Body of pancreas (tissue), 4 donors: ENCODE data around the gene CEP112. TPM values are rescaled to one million over a fixed set of nuclear protein-coding genes. Genes with fewer than 3 reads are reported as not detected.

ENCODE experiments used
- ATAC-seq: fragments of 150-250 bp; one replicate; pipeline ENCODE4 v1.9.1; 2016
- DNase-seq, 4 donors: peaks; one replicate each; pipeline ENCODE4 v3.0.0-alpha.2; 2019
- H3K27ac ChIP-seq, 4 donors: fragments of 200-600 bp; sonication (generic); 1 replicate in 3 of 4; 2 replicates in 1 of 4; pipeline versions ENCODE4 v1.5.1 to v1.6.1; 2016 to 2019; ENCODE audit warnings: mild to moderate bottlenecking in 1 of 4, mixed read lengths in 1 of 4, moderate library complexity in 1 of 4
- H3K27me3 ChIP-seq, 2 donors: fragments of 200-600 bp; sonication (generic); one replicate each; pipeline ENCODE4 v1.6.0; 2016; ENCODE audit warnings: mild to moderate bottlenecking in 1 of 2
- H3K36me3 ChIP-seq, 2 donors: fragments of 200-600 bp; sonication (generic); replicated peaks in 1 of 2; 2 replicates each; pipeline ENCODE4 v1.5.1; 2016; ENCODE audit warnings: low read depth in 2 of 2; ENCODE audit not compliant: insufficient read depth in 1 of 2
- H3K4me1 ChIP-seq: fragments of 200-600 bp; sonication (generic); one replicate; pipeline ENCODE4 v1.6.0; 2016
- H3K4me3 ChIP-seq, 2 donors: fragments of 200-600 bp; sonication (generic); 1 replicate in 1 of 2; 2 replicates in 1 of 2; pipeline ENCODE4 v1.5.1; 2016 to 2019
- H3K9me3 ChIP-seq, 3 donors: fragments of 200-600 bp; sonication (generic); 1 replicate in 2 of 3; 2 replicates in 1 of 3; pipeline ENCODE4 v1.5.1; 2016
- CTCF ChIP-seq, 7 experiments: fragments of 450-650 bp in 4 of 7; fragments of 200-600 bp in 3 of 7; sonication (generic) in 3 of 7; IDR thresholded peaks; one replicate each; pipeline ENCODE4 v1.5.1; 2016 to 2019; ENCODE audit warnings: antibody characterized with exemption in 7 of 7
- POLR2A ChIP-seq, 3 donors: fragments of 450-650 bp; IDR thresholded peaks; one replicate each; pipeline ENCODE4 v1.6.1; 2016; ENCODE audit warnings: antibody characterized with exemption in 3 of 3, mild to moderate bottlenecking in 2 of 3
- WGBS, 2 donors: methylation state at CpG; one replicate each; pipeline ENCODE4 v1.1.5; 2017; 5-methylcytosine and 5-hydroxymethylcytosine counted together
- intact Hi-C: fragments of 100-400 bp; cut with DNase I; formaldehyde crosslinking; loops from one replicate; pipeline ENCODE4 v1.15.1; 2023
- total RNA-seq, 2 donors: library from RNA; depleted of rRNA; stranded (reverse); fragments of >200 nt; gene quantifications; one replicate each; pipeline ENCODE4 v1.1.0, GENCODE V29; 2016

Gene CEP112
- total RNA-seq, 2 donors from 2014 or later: 5.2 to 10.2 TPM

- Histone ChIP-seq H3K36me3 (no peaks in the 10 kb centered on the region), H3K9me3 (no peaks in the 10 kb centered on the region), H3K4me3 (no peak overlapping the region), H3K27me3 (no peaks in the 10 kb centered on the region), H3K27ac (no peak overlapping the region), H3K4me1 (no peaks in the 10 kb centered on the region)
- TF ChIP-seq CTCF (IDR thresholded peaks at IDR 0.05) (no peak), POLR2A (IDR thresholded peaks at IDR 0.05) (no peak)
- WGBS, 2 donors: 86 to 89% methylated on average over 8 of the region's 8 CpGs
- no peak for ATAC-seq
- intact Hi-C loops: no loop called here
- DNase-seq: no peak
Observed at GRCh38 chr17:65667656-65668055, 524.3 kb downstream of the CEP112 start.

DNA sequence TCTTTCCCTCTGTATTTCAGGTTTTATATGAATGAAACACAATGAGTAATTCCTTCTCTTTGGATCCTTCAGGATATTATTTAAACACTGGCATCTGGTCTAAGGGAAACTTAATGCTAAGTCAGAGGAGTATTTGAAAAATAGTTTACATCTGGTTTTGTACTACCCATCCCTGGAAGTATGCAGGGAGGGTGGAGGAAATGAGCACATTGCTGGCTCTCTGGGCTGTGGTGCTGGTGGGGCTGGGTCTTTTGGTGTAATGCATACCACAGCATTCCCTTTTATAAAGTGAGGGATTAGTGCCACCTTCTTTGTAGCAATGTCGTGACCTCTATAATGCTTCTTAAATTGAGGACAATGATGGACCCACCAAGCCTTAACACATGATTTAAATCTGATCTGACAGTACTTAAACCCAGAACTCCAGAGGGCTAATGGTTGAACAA lies 525.0 kb downstream of the CEP112 start:
- no peak for TF ChIP-seq POLR2A (IDR thresholded peaks at IDR 0.05)
- no peak for TF ChIP-seq CTCF (IDR thresholded peaks at IDR 0.05)
- H3K4me3 ChIP-seq: no peak overlapping the region
- H3K27ac ChIP-seq: no peak overlapping the region
- H3K36me3 ChIP-seq: no peaks in the 10 kb centered on the region
- H3K9me3 ChIP-seq: no peaks in the 10 kb centered on the region
- no peak for ATAC-seq
- 85 to 93% methylated on average over 1 of the region's 1 CpG for WGBS, 2 donors
- DNase-seq: no peak
- H3K4me1 ChIP-seq: no peaks in the 10 kb centered on the region
- intact Hi-C loops: no loop called here
- H3K27me3 ChIP-seq: no peaks in the 10 kb centered on the region

GRCh38 chr17:65665966-65666365 lies 526.0 kb downstream of the CEP112 start:
- H3K36me3 ChIP-seq: no peaks in the 10 kb centered on the region
- H3K4me3 ChIP-seq: no peak overlapping the region
- ATAC-seq (no peak), DNase-seq (no peak)
- 92 to 93% methylated on average over 2 of the region's 2 CpGs for WGBS, 2 donors
- no peaks in the 10 kb centered on the region for H3K27me3 ChIP-seq
- no peaks in the 10 kb centered on the region for H3K9me3 ChIP-seq
- no peak overlapping the region for H3K27ac ChIP-seq
- intact Hi-C loops: no loop called here
- H3K4me1 ChIP-seq: no peaks in the 10 kb centered on the region
- no peak for TF ChIP-seq POLR2A (IDR thresholded peaks at IDR 0.05)
- TF ChIP-seq CTCF (IDR thresholded peaks at IDR 0.05): no peak

GRCh38 chr17:65664696-65665095 lies 527.2 kb downstream of the CEP112 start:
- Histone ChIP-seq H3K4me1 (no peaks in the 10 kb centered on the region), H3K36me3 (no peaks in the 10 kb centered on the region), H3K27ac (no peak overlapping the region), H3K27me3 (no peaks in the 10 kb centered on the region), H3K4me3 (no peak overlapping the region), H3K9me3 (no peaks in the 10 kb centered on the region)
- DNase-seq (no peak), ATAC-seq (no peak)
- intact Hi-C loops: no loop called here
- 94 to 100% methylated on average over 1 of the region's 1 CpG for WGBS, 2 donors
- no peak for TF ChIP-seq POLR2A (IDR thresholded peaks at IDR 0.05)
- TF ChIP-seq CTCF (IDR thresholded peaks at IDR 0.05): no peak

- DNase-seq: no peak
- intact Hi-C loops: no loop called here
- Histone ChIP-seq H3K4me1 (no peaks in the 10 kb centered on the region), H3K4me3 (no peak overlapping the region), H3K9me3 (no peaks in the 10 kb centered on the region), H3K27ac (no peak overlapping the region), H3K27me3 (no peaks in the 10 kb centered on the region), H3K36me3 (no peaks in the 10 kb centered on the region)
- TF ChIP-seq CTCF (IDR thresholded peaks at IDR 0.05) (no peak), POLR2A (IDR thresholded peaks at IDR 0.05) (no peak)
- ATAC-seq: no peak
- WGBS, 2 donors: 93 to 95% methylated on average over 4 of the region's 4 CpGs
Observed at GRCh38 chr17:65664266-65664665, 527.7 kb downstream of the CEP112 start.
